ENCODE results near the gene TBC1D22A. TPM values are rescaled to one million over a fixed set of nuclear protein-coding genes. Genes with fewer than 3 reads are reported as not detected.

Gene TBC1D22A
- total and polyA plus RNA-seq, 10 of the 15 experiments (the other 5 are each of a cell fraction or from before 2014, with no cell fraction given), result 0.63 to 44.7 (median 27.4) TPM

GRCh38 chr22:47126344-47126811 is 363.9 kb downstream of the TBC1D22A start (continued):
- TF ChIP-seq PRDM15 (CRISPR knock-in tag; IDR thresholded peaks at IDR 0.05) (no peak), SMAD1 (IDR thresholded peaks at IDR 0.05; ENCODE audit: low read depth, partially characterized antibody) (no peak), CTCF (IDR thresholded peaks at IDR 0.05 in 2 of 3, conservative IDR thresholded peaks at IDR 0.05 in 1 of 3; ENCODE audit: control insufficient read depth in 2 of 3, extremely low read depth in 1 of 3, insufficient read depth in 1 of 3, low read depth in 3 of 3, low read length in 3 of 3) (no peak), FOS (IDR thresholded peaks at IDR 0.05; ENCODE audit: borderline replicate concordance, extremely low read depth, insufficient read length) (no peak), CHD2 (IDR thresholded peaks at IDR 0.05; ENCODE audit: borderline replicate concordance, low read depth, low read length) (no peak), CUX1 (IDR thresholded peaks at IDR 0.05; ENCODE audit: insufficient replicate concordance, low read depth, low read length) (no peak), ZBTB11 (CRISPR knock-in tag; IDR thresholded peaks at IDR 0.05) (no peak), WRNIP1 (IDR thresholded peaks at IDR 0.05; ENCODE audit: borderline replicate concordance, low read depth, low read length) (no peak)

Measured in GM12878 (cell line).